H1 (cell line): ENCODE data around the gene PTPN21. TPM values are rescaled to one million over a fixed set of nuclear protein-coding genes. Genes with fewer than 3 reads are reported as not detected.

Experiments
- CTCF ChIA-PET: fragments of 300-600 bp; sonication (Branson Sonifier 250); formaldehyde crosslinking; loops from one replicate; lab custom pipeline; 2021; ENCODE audit not compliant: partially characterized antibody; lab: Charles Lee
- POLR2A ChIA-PET: fragments of 300-600 bp; sonication (Branson Sonifier 250); formaldehyde crosslinking; loops from one replicate; lab custom pipeline; 2021; ENCODE audit warnings: inconsistent platforms; ENCODE audit not compliant: partially characterized antibody; lab: Charles Lee
- DNase-seq, 2 experiments: peaks; one replicate each; pipeline versions ENCODE4 v3.0.0 to v3.0.0-alpha.2; 2010 to 2022; ENCODE audit warnings: low spot score in 2 of 2, low read depth in 1 of 2, mixed read lengths in 1 of 2
- FAIRE-seq: peaks from 2 replicates; lab custom pipeline; 2011; peaks lifted over from hg19 to GRCh38; lab: Jason Lieb, UNC
- H2AFZ ChIP-seq: 2 replicates; pipeline ENCODE4 v1.8.1; 2012; ENCODE audit warnings: low read length, inconsistent platforms
- H2AK5ac ChIP-seq: 2 replicates; pipeline ENCODE4 v1.6.1; 2013; ENCODE audit warnings: low read depth, low read length
- H2BK120ac ChIP-seq: replicated peaks from 2 replicates; pipeline ENCODE3; 2013; ENCODE audit warnings: low read depth, low read length, inconsistent platforms
- H2BK12ac ChIP-seq: 2 replicates; pipeline ENCODE4 v1.6.1; 2013; ENCODE audit warnings: low read depth, low read length
- H2BK15ac ChIP-seq: 2 replicates; pipeline ENCODE4 v1.6.1; 2013; ENCODE audit warnings: low read length
- H2BK20ac ChIP-seq: 2 replicates; pipeline ENCODE4 v1.6.1; 2013; ENCODE audit warnings: low read length
- H2BK5ac ChIP-seq: 2 replicates; pipeline ENCODE4 v1.6.1; 2013; ENCODE audit warnings: low read depth, low read length
- H3K14ac ChIP-seq: 2 replicates; pipeline ENCODE4 v1.6.1; 2013; ENCODE audit warnings: inconsistent platforms; ENCODE audit not compliant: insufficient read length
- H3K18ac ChIP-seq: 2 replicates; pipeline ENCODE4 v1.6.1; 2013; ENCODE audit warnings: low read length; ENCODE audit errors: extremely low read depth
- H3K23ac ChIP-seq: 2 replicates; pipeline ENCODE4 v1.6.1; 2013; ENCODE audit warnings: inconsistent platforms; ENCODE audit not compliant: insufficient read length
- H3K23me2 ChIP-seq: 2 replicates; pipeline ENCODE4 v1.6.1; 2013; ENCODE audit warnings: low read depth, low read length
- H3K27ac ChIP-seq: 2 replicates; pipeline ENCODE4 v1.6.1; 2011; ENCODE audit warnings: low read depth, low read length, inconsistent platforms
- H3K27me3 ChIP-seq, 4 experiments: replicated peaks in 1 of 4; 1 replicate in 1 of 4; 2 replicates in 3 of 4; pipeline versions ENCODE4 v1.6.1 to v1.8.1; 2011 to 2013; ENCODE audit warnings: low read length in 3 of 4, mild to moderate bottlenecking in 3 of 4, inconsistent platforms in 2 of 4, mixed read lengths in 2 of 4, moderate library complexity in 1 of 4; ENCODE audit not compliant: control insufficient read depth in 3 of 4, insufficient read depth in 3 of 4; ENCODE audit errors: extremely low read depth in 1 of 4
- H3K36me3 ChIP-seq, 4 experiments: 2 replicates each; pipeline versions ENCODE4 v1.6.1 to v1.8.1; 2011 to 2013; ENCODE audit warnings: mild to moderate bottlenecking in 4 of 4, low read length in 3 of 4, moderate library complexity in 2 of 4, control low read depth in 1 of 4, inconsistent platforms in 1 of 4; ENCODE audit not compliant: insufficient read depth in 4 of 4, control insufficient read depth in 2 of 4
- H3K4ac ChIP-seq: replicated peaks from 2 replicates; pipeline ENCODE3; 2013; ENCODE audit warnings: low read length, low read depth, mixed read lengths, inconsistent platforms; ENCODE audit not compliant: insufficient read length
- H3K4me1 ChIP-seq, 4 experiments: replicated peaks in 1 of 4; 1 replicate in 1 of 4; 2 replicates in 3 of 4; pipeline versions ENCODE4 v1.6.1 to v1.8.1; 2011 to 2013; ENCODE audit warnings: low read length in 3 of 4, inconsistent platforms in 2 of 4, mixed read lengths in 1 of 4; ENCODE audit not compliant: insufficient read depth in 4 of 4, control insufficient read depth in 3 of 4
- H3K4me2 ChIP-seq, 2 experiments: 2 replicates each; pipeline versions ENCODE4 v1.6.1 to v1.8.1; 2011 to 2013; ENCODE audit warnings: low read depth in 2 of 2, low read length in 2 of 2, control low read depth in 1 of 2, inconsistent platforms in 1 of 2, mild to moderate bottlenecking in 1 of 2; ENCODE audit not compliant: insufficient read depth in 1 of 2
- H3K4me3 ChIP-seq, 4 experiments: fragments of 200-600, 300-600 bp in 1 of 4; sonication (generic), shearing (Covaris generic), sonication (Bioruptor Twin) in 1 of 4; 2 replicates each; pipeline versions ENCODE4 v1.5.1 to v1.8.1; 2011 to 2016; ENCODE audit warnings: low read length in 4 of 4, low read depth in 3 of 4, control low read depth in 2 of 4, inconsistent platforms in 2 of 4, mild to moderate bottlenecking in 2 of 4, mixed read lengths in 1 of 4, moderate library complexity in 1 of 4; ENCODE audit not compliant: insufficient read depth in 2 of 4; ENCODE audit errors: extremely low read depth in 1 of 4
- H3K56ac ChIP-seq: replicated peaks from 2 replicates; pipeline ENCODE3; 2013; ENCODE audit warnings: low read depth, mild to moderate bottlenecking, mixed read lengths, low read length, inconsistent platforms; ENCODE audit not compliant: insufficient read length
- H3K79me1 ChIP-seq: 2 replicates; pipeline ENCODE4 v1.6.1; 2013; ENCODE audit warnings: low read depth, low read length, control low read depth
- H3K79me2 ChIP-seq, 2 experiments: 2 replicates each; pipeline versions ENCODE4 v1.6.1 to v1.8.1; 2012 to 2013; ENCODE audit warnings: low read length in 2 of 2, mild to moderate bottlenecking in 2 of 2, inconsistent platforms in 1 of 2; ENCODE audit not compliant: insufficient read depth in 2 of 2, control insufficient read depth in 1 of 2
- H3K9ac ChIP-seq, 4 experiments: replicated peaks in 1 of 4; 1 replicate in 1 of 4; 2 replicates in 3 of 4; pipeline versions ENCODE4 v1.6.1 to v1.8.1; 2011 to 2013; ENCODE audit warnings: low read depth in 3 of 4, low read length in 3 of 4, control low read depth in 2 of 4, mild to moderate bottlenecking in 2 of 4, moderate library complexity in 2 of 4, inconsistent platforms in 1 of 4; ENCODE audit errors: extremely low read depth in 1 of 4
- H3K9me3 ChIP-seq, 2 experiments: 2 replicates each; pipeline versions ENCODE4 v1.6.1 to v1.8.1; 2012 to 2013; ENCODE audit warnings: mild to moderate bottlenecking in 2 of 2, moderate library complexity in 2 of 2, control low read depth in 1 of 2, inconsistent platforms in 1 of 2, low read depth in 1 of 2, low read length in 1 of 2, mixed read lengths in 1 of 2; ENCODE audit not compliant: insufficient read depth in 2 of 2
- H4K20me1 ChIP-seq, 2 experiments: replicated peaks in 1 of 2; 2 replicates each; pipeline versions ENCODE3 to v1.8.1; 2011 to 2013; ENCODE audit warnings: inconsistent platforms in 2 of 2, low read length in 2 of 2, mild to moderate bottlenecking in 1 of 2; ENCODE audit not compliant: insufficient read depth in 2 of 2, control insufficient read depth in 1 of 2
- H4K5ac ChIP-seq: 2 replicates; pipeline ENCODE4 v1.6.1; 2013; ENCODE audit warnings: low read length, low read depth, mixed read lengths, inconsistent platforms; ENCODE audit not compliant: insufficient read length
- H4K8ac ChIP-seq: 2 replicates; pipeline ENCODE4 v1.8.0; 2013; ENCODE audit warnings: mild to moderate bottlenecking, moderate library complexity, low read length, inconsistent platforms; ENCODE audit not compliant: insufficient read depth; ENCODE audit errors: extremely low read depth
- H4K91ac ChIP-seq: replicated peaks from 2 replicates; pipeline ENCODE3; 2013; ENCODE audit warnings: low read length, mixed read lengths, inconsistent platforms; ENCODE audit not compliant: insufficient read length
- CHD2 ChIP-seq: IDR thresholded peaks from 2 replicates; pipeline ENCODE4 v1.6.1; 2012; ENCODE audit warnings: low read length, improper control_type of control experiment
- FOSL1 ChIP-seq: IDR thresholded peaks from 2 replicates; pipeline ENCODE4 v1.6.1; 2011; ENCODE audit warnings: mild to moderate bottlenecking, low read depth, low read length, moderate library complexity; ENCODE audit not compliant: insufficient read depth
- POLR2AphosphoS5 ChIP-seq: IDR thresholded peaks from 2 replicates; pipeline ENCODE4 v1.6.1; 2011; ENCODE audit warnings: low read depth, low read length
- RBBP5 ChIP-seq: IDR thresholded peaks from 2 replicates; pipeline ENCODE4 v1.7.1; 2012; ENCODE audit warnings: low read depth, mild to moderate bottlenecking, inconsistent platforms, low read length, moderate library complexity, borderline replicate concordance
- RFX5 ChIP-seq: IDR thresholded peaks from 2 replicates; pipeline ENCODE4 v1.6.1; 2011; ENCODE audit warnings: low read depth, low read length, improper control_type of control experiment, borderline replicate concordance
- SUZ12 ChIP-seq: fragments of 200-600 bp; sonication (generic); IDR thresholded peaks from 2 replicates; pipeline ENCODE4 v1.6.1; 2012; ENCODE audit warnings: mild to moderate bottlenecking, inconsistent platforms, low read length, moderate library complexity, mixed read lengths
- TCF12 ChIP-seq: IDR thresholded peaks from 2 replicates; pipeline ENCODE4 v1.6.1; 2011; ENCODE audit warnings: low read depth, mild to moderate bottlenecking, low read length
- WGBS, 2 experiments: shearing (Covaris generic) in 1 of 2; methylation state at CpG; one replicate each; pipeline versions ENCODE4 v1.1.6 to v1.1.7; 2013 to 2015; ENCODE audit warnings: low lambda C conversion rate in 2 of 2, mixed read lengths in 2 of 2, inconsistent platforms in 1 of 2, low coverage in 1 of 2, missing lambda C conversion rate in 1 of 2; ENCODE audit not compliant: insufficient replicate concordance in 2 of 2, insufficient coverage in 1 of 2, insufficient read length in 1 of 2; ENCODE audit errors: extremely low coverage in 1 of 2, missing lambda C conversion rate in 1 of 2; 5-methylcytosine and 5-hydroxymethylcytosine counted together
- polyA plus RNA-seq, 7 experiments: library from polyadenylated mRNA; depleted of rRNA in 3 of 7; stranded (reverse) in 5 of 7; unstranded in 2 of 7; fragments of >200 nt in 5 of 7; fragments of 200-250 nt in 2 of 7; gene quantifications; 1 replicate in 5 of 7; 2 replicates in 1 of 7; 4 replicates in 1 of 7; pipeline versions ENCODE4 v1.2.1 to v1.2.3, GENCODE V29; 2011 to 2013; ENCODE audit warnings: missing spikeins in 2 of 7, mixed read lengths in 2 of 7
- total RNA-seq: library from RNA; stranded (reverse); fragmentation: NEBNext Ultra II Directional; extraction: Animal tissue kit (Norgen Biotek cat#: 25700); gene quantifications from 2 replicates; pipeline ENCODE4 v1.2.1, GENCODE V29; 2021
- TF ChIP-seq, protein P1 (sequence below): IDR thresholded peaks from 2 replicates; pipeline ENCODE4 v1.6.1; 2012; ENCODE audit warnings: low read length, inconsistent platforms

Gene PTPN21
- total and polyA plus RNA-seq, 2 of the 8 experiments (the other 6 are each of a cell fraction or from before 2014, with no cell fraction given) = 6.5 to 16.1 TPM

DNA sequence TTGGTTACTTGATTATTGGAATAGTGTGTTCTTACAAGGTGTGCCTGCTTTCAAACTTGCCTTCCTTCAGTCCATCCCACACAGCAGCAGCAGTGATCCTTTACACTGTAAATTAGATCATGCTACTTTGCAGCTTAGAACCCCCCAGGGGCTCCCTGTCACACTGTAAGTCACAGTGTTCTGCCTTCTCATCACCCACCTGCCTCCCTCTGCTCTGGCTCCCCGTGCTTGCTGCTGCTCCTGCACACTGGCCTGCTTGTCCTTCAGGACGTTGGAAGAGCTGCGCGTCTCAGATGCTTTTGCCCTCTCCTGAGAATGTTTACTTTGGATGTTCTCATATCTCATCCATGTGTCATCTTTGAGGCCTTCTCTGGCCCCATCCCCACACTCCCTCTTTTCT lies 35.4 kb upstream of the PTPN21 start:
- H3K9me3 ChIP-seq = no peaks in the 10 kb centered on the region
- DNase-seq = no peak
- TF ChIP-seq SUZ12 = no peak
- no peak for TF ChIP-seq RFX5
- no peak for TF ChIP-seq RBBP5
- no peak for TF ChIP-seq CHD2
- no peak for TF ChIP-seq TCF12
- TF ChIP-seq POLR2AphosphoS5 = no peak
- TF ChIP-seq FOSL1 = no peak
- TF ChIP-seq, protein P1, sequence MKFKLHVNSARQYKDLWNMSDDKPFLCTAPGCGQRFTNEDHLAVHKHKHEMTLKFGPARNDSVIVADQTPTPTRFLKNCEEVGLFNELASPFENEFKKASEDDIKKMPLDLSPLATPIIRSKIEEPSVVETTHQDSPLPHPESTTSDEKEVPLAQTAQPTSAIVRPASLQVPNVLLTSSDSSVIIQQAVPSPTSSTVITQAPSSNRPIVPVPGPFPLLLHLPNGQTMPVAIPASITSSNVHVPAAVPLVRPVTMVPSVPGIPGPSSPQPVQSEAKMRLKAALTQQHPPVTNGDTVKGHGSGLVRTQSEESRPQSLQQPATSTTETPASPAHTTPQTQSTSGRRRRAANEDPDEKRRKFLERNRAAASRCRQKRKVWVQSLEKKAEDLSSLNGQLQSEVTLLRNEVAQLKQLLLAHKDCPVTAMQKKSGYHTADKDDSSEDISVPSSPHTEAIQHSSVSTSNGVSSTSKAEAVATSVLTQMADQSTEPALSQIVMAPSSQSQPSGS = no peak

More for the DNA sequence above, 35.4 kb upstream of the PTPN21 start:
- H3K14ac ChIP-seq = no peak overlapping the region
- H3K79me1 ChIP-seq = no peaks in the 10 kb centered on the region
- peaks cover 0 to 2% of the 10 kb centered on the region in 2 experiments for H4K20me1 ChIP-seq
- no peak overlapping the region for H2BK5ac ChIP-seq
- H3K4ac ChIP-seq = no peak overlapping the region
- WGBS, 2 experiments = 100% methylated on average over 4 of the region's 4 CpGs; no CpG with 5 or more reads in 1 of the 2 experiments
- no peak overlapping the region for H2AK5ac ChIP-seq
- H3K56ac ChIP-seq = no peak overlapping the region
- no peak overlapping the region for H2BK120ac ChIP-seq
- no peak overlapping the region for H3K9ac ChIP-seq
- no peaks in the 10 kb centered on the region for H3K27me3 ChIP-seq
- no peak overlapping the region for H3K18ac ChIP-seq
- H3K4me3 ChIP-seq = no peak overlapping the region
- no peak overlapping the region for H3K4me2 ChIP-seq
- no peak overlapping the region for H2BK15ac ChIP-seq
- no peak overlapping the region for H3K23ac ChIP-seq
- no peaks in the 10 kb centered on the region; a peak in 1 of 4 replicates for H3K79me2 ChIP-seq
- H3K4me1 ChIP-seq = no peaks in the 10 kb centered on the region
- H4K8ac ChIP-seq = no peak overlapping the region
- peaks cover 7 to 68% (median 14%) of the 10 kb centered on the region in 4 experiments; a peak in 6 of 8 replicates for H3K36me3 ChIP-seq
- no peak overlapping the region for H3K27ac ChIP-seq
- ChIA-PET CTCF (interaction anchor here (1.4 kb wide), 1 partner anchor 97 kb away, joined by 3 read pairs; no protein-coding TSS in a partner anchor), POLR2A (interaction anchor here (0.9 to 1.5 kb wide), 3 partner anchors 9 to 16 kb away, joined by 4 to 5 read pairs (median 4); no protein-coding TSS in a partner anchor)
- H2BK12ac ChIP-seq = no peak overlapping the region
- H3K23me2 ChIP-seq = no peaks in the 10 kb centered on the region
- no peak overlapping the region for H4K91ac ChIP-seq
- no peak overlapping the region for H2BK20ac ChIP-seq
- H2AFZ ChIP-seq = no peak overlapping the region
- no peak for FAIRE-seq
- H4K5ac ChIP-seq = no peak overlapping the region
